A549 (cell line): ENCODE measurements around the gene CXorf65.

ENCODE experiments used
- BHLHE40 ChIP-seq: IDR thresholded peaks from 2 replicates; pipeline ENCODE4 v1.6.1; 2012; ENCODE audit warnings: low read depth, low read length, inconsistent platforms
- CTCF ChIP-seq: fragments of >200 bp; sonication (Bioruptor Twin); formaldehyde crosslinking; IDR thresholded peaks from 3 replicates; pipeline ENCODE4 v1.5.1; 2016
- FOSL2 ChIP-seq, 2 experiments: fragments of 450-650 bp in 1 of 2; fragments of >200 bp in 1 of 2; sonication (Bioruptor Twin) in 1 of 2; formaldehyde crosslinking; IDR thresholded peaks; 2 replicates each; pipeline versions ENCODE4 v1.5.0 to v1.6.1; 2016 to 2020; ENCODE audit warnings: mild to moderate bottlenecking in 1 of 2, moderate library complexity in 1 of 2
- POLR2A ChIP-seq: IDR thresholded peaks from 2 replicates; pipeline ENCODE4 v1.6.1; 2012; ENCODE audit warnings: mild to moderate bottlenecking, low read length
- SMC3 ChIP-seq: fragments of >200 bp; sonication (Bioruptor Twin); formaldehyde crosslinking; IDR thresholded peaks from 3 replicates; pipeline ENCODE4 v1.6.1; 2018; ENCODE audit warnings: inconsistent platforms

GRCh38 chrX:71095033-71095432 is 11.5 kb downstream of the CXorf65 start:
- TF ChIP-seq CTCF (no peak), SMC3 (no peak), BHLHE40 (no peak), POLR2A (no peak), FOSL2 (IDR thresholded peaks at IDR 0.05) (no peak), FOSL2 (CRISPR knock-in tag; IDR thresholded peaks at IDR 0.05) (no peak)
